Brain microvascular endothelial cell (primary cell): ENCODE data around the gene R3HCC1L.

Experiments
- DNase-seq: peaks from one replicate; pipeline ENCODE4 v3.0.0-alpha.2; 2020
- H3K27ac ChIP-seq: fragments of 250-450 bp; sonication (Bioruptor Pico); 2 replicates; pipeline ENCODE4 v1.5.1; 2020; ENCODE audit warnings: mild to moderate bottlenecking, moderate library complexity
- H3K27me3 ChIP-seq: fragments of 250-450 bp; sonication (Bioruptor Pico); replicated peaks from 2 replicates; pipeline ENCODE4 v1.5.1; 2020; ENCODE audit warnings: mild to moderate bottlenecking
- H3K36me3 ChIP-seq: fragments of 250-450 bp; sonication (Bioruptor Pico); replicated peaks from 2 replicates; pipeline ENCODE4 v1.5.1; 2020; ENCODE audit warnings: mild to moderate bottlenecking
- H3K4me3 ChIP-seq: 2 replicates; pipeline ENCODE4 v1.5.1; 2011; ENCODE audit warnings: low read depth, mild to moderate bottlenecking, control low read depth, low read length, moderate library complexity
- CTCF ChIP-seq: IDR thresholded peaks from 2 replicates; pipeline ENCODE4 v1.5.1; 2011; ENCODE audit warnings: low read depth, mild to moderate bottlenecking, moderate library complexity, low read length, control low read depth, inconsistent platforms; ENCODE audit errors: missing control alignments
- in situ Hi-C: cut with HindIII; loops from 2 replicates; pipeline ENCODE4 v1.10.0; 2017; ENCODE audit warnings: low sequenced_read_pairs, low pct_ligation_motif_present

Gene R3HCC1L

GRCh38 chr10:98276311-98276710 is 141.9 kb downstream of the R3HCC1L start:
- no peak overlapping the region for H3K27ac ChIP-seq
- DNase-seq: no peak
- TF ChIP-seq CTCF: no peak
- H3K4me3 ChIP-seq: no peak overlapping the region
- H3K36me3 ChIP-seq: no peaks in the 10 kb centered on the region
- peaks cover 3% of the 10 kb centered on the region for H3K27me3 ChIP-seq
- in situ Hi-C loops: no loop called here

- in situ Hi-C loops: no loop called here
- Histone ChIP-seq H3K27me3 (peaks cover 7% of the 10 kb centered on the region), H3K36me3 (no peaks in the 10 kb centered on the region), H3K4me3 (no peak overlapping the region), H3K27ac (no peak overlapping the region)
- TF ChIP-seq CTCF: no peak
- DNase-seq: no peak
Measured at GRCh38 chr10:98285416-98285815, 151.0 kb downstream of the R3HCC1L start.

- Histone ChIP-seq H3K36me3 (no peaks in the 10 kb centered on the region), H3K27ac (no peak overlapping the region), H3K4me3 (no peak overlapping the region), H3K27me3 (peaks cover 4% of the 10 kb centered on the region)
- DNase-seq: no peak
- no peak for TF ChIP-seq CTCF
- in situ Hi-C loops: no loop called here
Measured at GRCh38 chr10:98286419-98286818, 152.0 kb downstream of the R3HCC1L start.

GRCh38 chr10:98287321-98287720 is 152.9 kb downstream of the R3HCC1L start:
- no peaks in the 10 kb centered on the region for H3K36me3 ChIP-seq
- no peak for TF ChIP-seq CTCF
- H3K4me3 ChIP-seq: no peak overlapping the region
- in situ Hi-C loops: no loop called here
- no peak for DNase-seq
- no peak overlapping the region for H3K27ac ChIP-seq
- peaks cover 4% of the 10 kb centered on the region for H3K27me3 ChIP-seq

- Histone ChIP-seq H3K4me3 (no peak overlapping the region), H3K27me3 (peaks cover 5% of the 10 kb centered on the region), H3K27ac (no peak overlapping the region), H3K36me3 (no peaks in the 10 kb centered on the region)
- TF ChIP-seq CTCF: peak; percentile 5
- in situ Hi-C loops: no loop called here
- DNase-seq: no peak
Measured at GRCh38 chr10:98289802-98290209, 155.3 kb downstream of the R3HCC1L start.

GRCh38 chr10:98292971-98293370 is 158.5 kb downstream of the R3HCC1L start:
- in situ Hi-C loops: no loop called here
- no peak for TF ChIP-seq CTCF
- no peak for DNase-seq
- H3K27me3 ChIP-seq: peaks cover 5% of the 10 kb centered on the region
- no peak overlapping the region for H3K27ac ChIP-seq
- H3K36me3 ChIP-seq: no peaks in the 10 kb centered on the region
- H3K4me3 ChIP-seq: no peak overlapping the region
